ENCODE data around the gene CCBE1.
"Not testable (repeated sequence)": the region's sequence is repeated elsewhere in the genome, so short reads cannot be mapped to it uniquely, and the experiment has no call there.

The CCBE1 gene

DNA sequence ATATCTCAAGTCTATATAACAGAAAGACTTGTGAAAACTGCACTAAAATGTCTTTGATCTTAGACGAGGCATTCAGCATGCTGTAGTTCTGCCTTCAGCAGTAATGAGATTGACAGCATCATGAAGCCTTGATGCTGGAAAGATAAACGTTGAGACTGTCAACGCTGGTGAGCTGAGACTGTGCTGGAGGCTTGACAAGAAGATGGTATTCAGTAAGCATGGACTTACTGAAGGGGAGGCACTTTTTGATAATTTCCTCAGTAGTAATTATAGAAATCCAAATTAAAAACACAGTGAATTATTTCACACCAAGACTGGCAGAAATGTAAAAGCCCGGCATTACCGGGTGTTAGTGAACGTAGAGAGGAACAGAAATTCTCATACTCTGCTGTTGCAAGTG lies 162.2 kb downstream of the CCBE1 start:
- DNase-seq (ENCODE audit: low read depth): no peak

DNA sequence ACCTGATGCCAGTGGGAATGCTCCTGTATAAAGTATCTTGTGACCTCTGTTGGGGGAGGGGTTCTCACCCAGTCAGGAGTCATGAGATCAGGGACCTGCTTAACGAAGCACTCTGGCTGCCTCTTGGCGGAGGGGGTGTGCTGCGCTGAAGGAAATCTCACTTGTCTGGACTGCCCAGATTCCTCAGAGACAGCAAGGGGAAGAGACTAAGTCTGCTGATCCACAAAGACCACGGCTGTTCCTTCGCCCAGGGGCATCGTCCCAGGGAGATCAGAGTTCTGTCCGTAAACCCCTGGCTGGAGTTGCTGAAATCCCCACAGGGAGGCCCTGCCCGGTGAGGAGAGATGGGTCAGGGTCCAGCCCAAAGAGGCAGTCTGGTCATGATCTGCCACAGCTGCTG lies 168.4 kb downstream of the CCBE1 start:
- no peak for DNase-seq (ENCODE audit: low read depth)

DNA sequence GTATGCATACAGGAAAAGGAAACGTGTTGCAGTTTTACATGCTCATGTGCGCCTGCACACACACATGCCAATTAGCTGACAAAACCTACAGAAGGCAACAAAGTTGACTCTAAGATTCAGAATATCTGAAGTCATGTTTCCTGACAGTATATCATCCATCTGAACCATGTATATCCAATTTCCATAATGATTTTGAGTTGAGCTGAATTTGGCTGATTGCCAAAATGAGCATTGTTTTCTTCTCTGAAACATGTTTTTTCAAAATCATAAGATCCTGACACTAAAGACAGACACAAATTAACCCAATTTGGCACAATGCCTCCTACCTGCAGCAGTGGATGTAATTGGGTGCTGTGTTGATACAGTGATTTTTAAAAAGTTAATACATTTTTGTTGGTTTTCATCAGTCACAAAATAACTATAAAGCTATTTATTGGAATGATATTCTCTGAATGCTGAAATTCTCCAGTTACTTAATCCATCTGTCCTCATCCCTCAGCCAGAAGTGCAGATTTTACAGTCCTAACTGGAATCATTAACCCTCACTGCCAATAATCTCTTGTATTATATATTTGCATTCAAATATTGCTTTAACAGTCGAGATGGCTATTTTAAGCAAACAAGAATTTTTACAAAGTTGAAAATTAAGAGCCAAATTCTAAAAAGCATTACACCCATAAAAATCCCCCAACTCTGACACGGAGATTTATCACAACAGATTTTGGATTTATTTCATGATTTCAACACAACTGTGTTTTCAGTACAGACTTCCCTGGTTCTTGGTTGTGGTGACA lies 176.5 kb downstream of the CCBE1 start:
- DNase-seq (ENCODE audit: low read depth): no peak

DNA sequence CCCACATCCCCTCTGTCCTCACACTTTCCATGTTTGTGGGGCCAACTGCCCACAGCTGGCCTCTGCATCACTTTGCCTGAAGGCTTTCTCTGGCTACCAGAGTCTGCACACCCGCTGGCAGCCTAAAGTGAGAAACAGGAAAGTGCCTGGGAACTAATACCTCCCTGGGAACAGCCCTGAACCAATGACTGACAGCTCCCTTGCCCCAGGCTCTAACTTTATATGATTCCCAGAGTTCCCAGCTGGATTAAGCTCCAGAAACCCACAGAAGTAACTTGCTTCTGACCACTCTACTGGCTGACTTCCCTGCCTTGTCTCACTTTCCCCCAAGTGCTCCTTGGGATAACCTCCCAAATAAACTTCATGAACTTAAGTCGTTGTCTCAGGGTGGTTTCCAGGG lies 178.5 kb downstream of the CCBE1 start:
- no peak for DNase-seq (ENCODE audit: low read depth)

DNA sequence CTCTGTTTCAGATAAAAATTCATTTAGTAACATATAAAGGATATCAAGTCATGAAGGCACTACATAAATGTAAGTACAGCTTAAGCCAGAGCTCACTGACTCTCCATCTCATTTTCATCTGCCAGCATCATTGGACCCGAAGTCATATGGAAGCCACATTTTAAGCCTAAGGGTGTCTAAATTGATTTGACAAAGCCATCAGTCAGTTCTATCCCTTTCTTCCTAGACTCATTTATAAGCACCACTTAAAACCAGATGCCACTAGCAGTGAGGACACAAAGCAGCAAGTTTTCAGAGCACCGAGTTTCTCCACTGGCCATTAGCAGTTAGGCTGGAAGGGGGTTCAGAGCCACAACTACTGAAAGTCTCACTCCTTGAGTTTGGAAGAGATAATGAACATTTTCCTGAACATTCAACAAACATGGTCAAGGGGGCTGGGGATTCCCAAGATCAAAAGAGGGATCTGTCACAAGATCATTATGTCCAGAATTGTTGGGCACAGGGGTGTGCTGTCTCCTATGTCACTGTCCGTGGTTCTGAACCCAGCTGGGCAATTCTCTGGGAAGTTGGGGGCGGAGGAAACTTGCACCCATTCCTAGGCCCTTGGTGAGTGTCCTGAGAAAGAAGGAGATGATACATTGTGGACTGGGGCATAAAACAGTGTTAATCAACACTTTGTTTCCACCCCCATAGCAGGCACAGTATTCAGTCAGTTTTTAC lies 179.6 kb downstream of the CCBE1 start:
- DNase-seq (ENCODE audit: low read depth): no peak

DNA sequence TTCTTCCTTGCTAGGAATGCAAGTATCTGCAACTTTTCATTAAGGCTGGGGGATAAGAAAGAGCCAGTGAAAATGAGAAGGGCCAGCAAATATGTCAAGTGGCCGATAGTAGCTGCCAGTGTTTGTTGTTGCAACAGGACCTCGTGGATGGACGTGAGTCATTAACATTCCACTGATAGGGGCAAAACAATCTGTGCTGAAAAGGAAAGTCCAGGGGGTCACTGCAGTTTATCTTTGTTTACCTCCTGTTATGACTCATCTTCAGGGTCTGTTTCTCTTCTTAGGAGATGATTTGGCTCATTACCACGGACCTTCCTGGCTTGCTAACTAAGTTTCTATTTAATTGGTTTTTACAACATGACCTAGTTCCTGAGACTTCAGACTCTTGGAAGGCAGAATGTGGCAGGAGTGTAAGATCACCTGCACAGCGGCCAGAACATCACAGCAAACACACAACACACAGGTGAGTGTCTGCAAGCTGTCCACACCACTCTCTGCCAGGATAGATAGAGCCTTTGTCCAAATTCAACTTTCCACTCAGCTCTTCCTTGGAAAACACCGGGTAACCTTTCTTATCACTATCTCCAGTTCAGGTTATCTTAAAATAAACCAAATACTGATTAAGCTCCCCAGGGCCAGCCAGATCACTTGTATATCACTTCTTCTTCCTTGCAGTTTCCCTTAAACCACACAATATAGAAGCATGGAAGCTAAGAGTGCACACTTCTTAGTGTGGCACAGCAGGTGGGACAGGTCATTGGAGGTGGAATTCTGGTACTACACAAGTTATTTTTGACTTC lies 180.7 kb downstream of the CCBE1 start:
- DNase-seq (ENCODE audit: low read depth): no peak

DNA sequence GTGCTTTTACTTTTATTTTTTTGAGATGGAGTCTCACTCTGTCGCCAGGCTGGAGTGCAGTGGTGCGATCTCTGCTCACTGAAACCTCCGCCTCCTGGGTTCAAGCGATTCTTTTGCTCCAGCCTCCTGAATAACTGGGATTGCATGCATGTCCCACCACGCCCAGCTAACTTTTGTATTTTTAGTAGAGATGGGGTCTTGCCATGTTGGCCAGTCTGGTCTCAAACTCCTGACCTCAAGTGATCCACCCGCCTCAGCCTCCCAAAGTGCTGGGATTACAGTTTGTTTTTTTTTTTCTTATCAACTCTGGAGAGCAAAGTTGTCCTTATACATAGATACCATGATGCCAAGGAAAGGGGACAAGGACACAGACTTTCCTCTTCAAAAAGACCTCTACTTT lies 181.3 kb downstream of the CCBE1 start:
- DNase-seq (ENCODE audit: low read depth): not testable (repeated sequence)

DNA sequence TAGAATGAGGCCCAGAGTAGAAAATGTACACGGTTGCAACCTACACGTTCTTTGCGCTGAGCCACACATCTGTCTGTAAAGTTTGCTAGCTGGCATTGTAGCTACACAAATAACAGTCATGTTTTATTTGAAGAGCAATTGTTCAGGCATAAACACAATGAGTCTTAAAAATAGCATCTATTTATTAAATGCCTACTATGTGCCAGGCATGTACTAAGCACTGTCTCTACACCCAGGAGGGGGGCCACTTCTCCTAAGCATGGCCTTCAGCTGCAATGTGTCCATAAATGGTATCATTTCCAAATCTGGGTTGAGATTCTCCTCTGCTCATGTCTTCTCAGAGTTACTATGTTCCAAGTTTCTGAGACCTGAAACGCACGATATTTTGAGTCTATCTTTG lies 182.1 kb downstream of the CCBE1 start:
- DNase-seq (ENCODE audit: low read depth): no peak

DNA sequence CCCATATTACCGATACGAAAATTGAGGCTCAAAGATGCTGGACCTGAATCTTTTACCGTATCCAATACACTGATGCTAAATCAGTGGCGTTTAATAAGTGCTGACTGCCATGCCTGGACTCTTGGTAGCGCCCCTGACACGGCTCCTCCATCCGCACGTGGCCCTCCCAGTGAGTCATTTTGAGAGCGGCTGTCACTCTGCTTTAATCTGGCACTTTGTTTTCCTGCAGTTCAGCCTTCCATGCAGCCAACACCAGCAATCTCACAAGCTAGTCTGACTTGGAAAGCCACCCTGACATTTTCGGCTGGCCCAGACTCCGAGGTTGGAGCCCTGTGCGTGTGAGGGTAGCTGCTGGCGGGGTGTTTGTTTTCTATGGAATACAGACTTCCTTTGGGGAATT lies 183.0 kb downstream of the CCBE1 start:
- DNase-seq (ENCODE audit: low read depth): no peak

DNA sequence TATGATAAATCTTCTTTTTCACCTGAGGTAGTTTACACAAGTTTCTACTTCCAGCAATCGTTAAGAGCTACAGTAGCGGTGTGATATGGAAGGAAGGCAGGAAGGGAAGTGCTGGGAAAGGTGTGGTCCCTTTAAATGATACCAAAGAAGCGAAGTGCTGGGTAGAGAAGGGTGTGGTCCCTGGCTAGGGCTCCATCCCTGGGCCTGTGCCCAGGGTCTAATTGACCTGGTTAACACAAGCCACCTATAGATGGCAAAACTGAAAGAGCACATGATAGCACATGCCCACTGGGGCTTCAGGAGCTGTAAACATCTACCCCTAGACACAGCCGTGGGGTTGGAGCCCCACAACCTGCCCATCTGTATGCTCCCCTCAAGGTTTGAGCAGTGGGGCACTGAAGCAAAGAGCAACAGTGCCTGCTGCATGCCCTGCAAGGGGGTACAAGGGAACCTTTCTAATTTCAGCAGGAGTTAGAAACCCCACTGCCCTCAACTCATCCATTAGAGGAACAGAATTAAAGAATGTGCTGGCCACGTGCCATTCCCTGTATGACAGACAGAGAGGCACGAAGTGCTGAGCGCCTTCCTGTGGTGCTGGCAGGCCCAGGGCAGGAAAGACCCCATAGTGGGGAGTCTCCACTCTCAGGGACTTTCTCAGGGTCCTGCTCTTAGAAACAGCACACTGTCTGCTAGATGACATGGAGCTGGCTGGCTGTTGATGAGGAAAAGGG lies 185.0 kb downstream of the CCBE1 start:
- no peak for DNase-seq (ENCODE audit: low read depth)

DNA sequence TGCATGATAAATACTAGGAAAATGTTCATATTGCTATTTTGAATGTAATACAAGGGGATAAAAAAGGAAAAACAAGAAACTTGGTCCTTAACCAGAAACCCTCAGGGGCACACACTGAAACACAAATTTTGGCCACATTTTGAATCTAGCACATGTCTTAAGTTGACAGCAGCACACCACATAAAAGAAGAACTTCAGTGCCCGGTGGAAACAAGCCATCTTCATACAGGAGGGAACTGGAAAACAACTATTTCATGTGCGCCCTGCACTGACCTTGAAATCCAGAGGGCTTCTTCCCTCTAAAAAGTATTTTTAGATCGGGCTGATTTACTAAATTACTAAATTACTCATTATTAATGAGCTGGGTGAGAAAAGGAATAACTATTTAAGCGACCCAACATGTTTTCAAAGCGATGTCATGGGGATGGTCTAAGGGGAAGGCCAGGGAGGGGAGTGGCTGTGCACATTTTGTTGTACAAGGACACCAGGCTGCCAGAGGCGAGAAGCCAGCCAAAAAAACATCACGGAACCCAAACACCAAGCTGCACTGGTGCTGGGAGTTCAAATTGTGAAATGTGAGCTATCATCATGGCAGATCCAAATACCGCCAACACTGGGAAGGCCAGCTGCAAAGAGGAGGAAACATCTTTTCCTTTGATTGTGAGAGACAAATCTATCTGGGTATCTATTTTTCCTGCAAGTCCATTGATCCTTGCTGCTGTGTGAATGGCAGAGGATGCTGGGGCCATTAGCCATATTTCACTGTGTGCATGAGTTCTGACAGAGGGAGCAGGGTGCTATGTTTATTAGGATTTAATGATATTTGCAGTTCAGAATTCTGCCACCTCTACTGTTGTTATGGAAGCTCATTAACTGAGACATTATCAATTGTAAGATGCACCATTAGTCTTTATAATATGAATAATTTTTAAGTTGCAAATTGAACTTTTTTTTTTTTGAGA lies 187.5 kb downstream of the CCBE1 start:
- DNase-seq (ENCODE audit: low read depth): no peak

DNA sequence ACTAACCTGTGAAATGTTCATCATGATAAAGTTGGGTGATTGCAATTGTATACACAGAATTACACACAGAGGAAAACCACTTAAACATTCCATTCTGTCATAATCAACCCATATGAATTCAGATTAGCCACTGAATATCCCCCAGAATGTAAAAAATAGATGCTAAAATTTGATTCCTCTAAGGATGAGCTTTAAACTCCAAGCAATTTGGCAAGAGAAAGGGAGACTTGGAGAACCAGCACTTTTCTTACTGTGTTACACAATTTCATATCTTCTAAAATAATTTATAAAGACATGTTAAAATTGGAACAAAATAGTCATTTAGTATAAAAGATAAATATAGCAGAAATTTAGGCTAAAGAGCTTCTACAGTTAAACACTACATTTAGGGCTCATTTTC lies 191.9 kb downstream of the CCBE1 start:
- no peak for DNase-seq (ENCODE audit: low read depth)

DNA sequence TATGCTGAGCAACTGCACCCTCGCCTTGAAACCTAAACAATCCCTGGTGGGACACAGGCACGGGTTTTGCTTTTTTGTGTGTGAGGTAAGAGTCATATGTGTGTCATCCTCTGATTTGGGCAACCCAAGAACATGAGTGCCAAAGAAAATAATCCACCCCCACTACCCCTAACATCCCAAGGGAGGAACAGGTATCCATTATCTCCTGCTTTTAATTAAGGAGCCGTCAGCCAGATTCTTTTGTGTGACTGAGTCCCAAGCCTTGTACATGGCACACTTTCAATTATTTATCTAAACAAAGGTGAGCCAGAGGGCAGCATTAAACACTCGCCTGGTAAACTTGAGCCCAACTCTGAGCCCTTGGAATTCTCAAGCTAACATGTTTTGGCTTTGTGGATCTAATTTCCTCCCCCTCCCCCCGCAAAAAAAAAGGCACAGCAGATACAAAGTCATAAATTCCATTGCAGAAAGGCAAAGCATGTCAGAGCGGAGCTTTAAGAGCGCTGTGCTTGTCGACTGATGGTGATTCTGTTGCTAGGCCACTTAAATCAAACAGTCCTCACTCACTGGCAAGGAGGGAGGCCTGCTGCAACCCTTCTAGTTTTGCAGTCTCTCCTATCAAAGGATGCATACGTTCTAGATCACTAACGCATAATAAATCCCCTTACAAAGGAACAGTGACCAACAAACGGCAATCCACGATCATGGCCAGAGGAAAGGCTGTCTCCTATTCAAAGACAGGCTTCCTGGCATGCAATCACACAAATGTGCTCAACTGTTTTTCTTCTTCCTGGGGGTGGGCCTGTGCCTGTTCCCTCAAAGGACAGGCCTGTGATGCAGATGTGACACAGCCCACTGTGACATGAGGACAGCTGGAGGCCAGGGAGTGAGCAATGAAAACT lies 194.7 kb downstream of the CCBE1 start:
- DNase-seq (ENCODE audit: low read depth): no peak

DNA sequence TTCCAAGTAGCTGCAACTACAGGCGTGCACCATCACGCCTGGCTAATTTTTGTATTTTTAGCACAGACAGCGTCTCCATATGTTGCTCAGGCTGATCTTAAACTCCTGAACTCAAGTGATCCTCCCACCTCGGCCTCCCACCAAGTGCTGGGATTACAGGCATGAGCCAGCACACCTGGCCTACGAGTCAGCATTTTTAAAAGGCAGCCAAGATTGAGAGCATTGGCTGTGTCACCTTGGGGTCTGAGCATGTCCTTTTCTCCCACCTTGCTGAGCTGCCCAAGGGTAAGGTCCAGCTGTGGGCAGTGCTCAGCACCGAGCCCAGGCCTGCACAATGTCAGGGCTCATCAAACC lies 195.3 kb downstream of the CCBE1 start:
- no peak for DNase-seq (ENCODE audit: low read depth)

DNA sequence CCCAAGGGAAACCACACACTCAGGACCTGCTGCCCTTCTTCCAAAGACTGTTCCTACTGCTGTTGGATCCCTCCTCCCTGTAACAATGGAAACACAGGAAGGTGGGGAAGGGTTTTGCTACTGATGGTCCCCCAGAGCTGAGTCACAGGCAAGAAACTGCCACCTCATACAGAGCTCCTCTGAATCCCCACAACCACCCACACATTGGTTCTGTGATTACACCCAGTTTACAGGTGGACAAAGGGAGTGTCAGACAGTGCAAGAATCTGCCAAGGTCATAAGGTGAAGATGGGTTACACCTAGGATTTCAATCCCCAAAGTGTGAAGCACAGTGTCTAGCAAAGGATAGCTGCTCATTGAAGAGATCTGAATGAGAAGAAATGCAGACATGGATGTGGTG lies 196.5 kb downstream of the CCBE1 start:
- DNase-seq (ENCODE audit: low read depth): no peak

DNA sequence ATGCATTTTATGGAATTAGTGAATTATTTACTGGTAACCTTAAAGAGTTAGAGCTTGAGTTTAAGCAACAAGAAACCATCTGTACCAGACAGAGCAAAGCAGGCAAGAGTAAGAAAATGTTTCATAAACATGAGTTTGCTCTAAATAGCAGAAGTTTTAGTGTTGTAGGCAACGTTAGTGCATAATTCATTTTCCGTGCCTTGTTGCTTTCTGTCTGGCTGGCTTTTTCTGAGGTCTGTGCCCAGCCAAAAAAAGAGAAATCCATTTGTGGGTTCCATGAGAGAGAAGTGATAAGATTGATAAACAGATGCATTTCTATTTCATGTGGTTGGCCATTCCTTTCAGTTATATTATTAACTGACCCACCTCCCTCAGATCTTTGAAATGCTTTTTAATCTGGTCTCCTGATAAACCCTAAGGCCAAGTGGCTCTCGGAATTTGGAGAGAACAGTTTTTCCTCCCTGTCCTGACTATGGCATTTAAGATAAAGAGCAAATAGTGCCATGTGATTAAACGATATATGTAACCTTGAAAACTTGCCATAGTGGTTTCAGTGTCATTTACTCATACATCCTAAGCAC lies 198.6 kb downstream of the CCBE1 start:
- no peak for DNase-seq (ENCODE audit: low read depth)

DNA sequence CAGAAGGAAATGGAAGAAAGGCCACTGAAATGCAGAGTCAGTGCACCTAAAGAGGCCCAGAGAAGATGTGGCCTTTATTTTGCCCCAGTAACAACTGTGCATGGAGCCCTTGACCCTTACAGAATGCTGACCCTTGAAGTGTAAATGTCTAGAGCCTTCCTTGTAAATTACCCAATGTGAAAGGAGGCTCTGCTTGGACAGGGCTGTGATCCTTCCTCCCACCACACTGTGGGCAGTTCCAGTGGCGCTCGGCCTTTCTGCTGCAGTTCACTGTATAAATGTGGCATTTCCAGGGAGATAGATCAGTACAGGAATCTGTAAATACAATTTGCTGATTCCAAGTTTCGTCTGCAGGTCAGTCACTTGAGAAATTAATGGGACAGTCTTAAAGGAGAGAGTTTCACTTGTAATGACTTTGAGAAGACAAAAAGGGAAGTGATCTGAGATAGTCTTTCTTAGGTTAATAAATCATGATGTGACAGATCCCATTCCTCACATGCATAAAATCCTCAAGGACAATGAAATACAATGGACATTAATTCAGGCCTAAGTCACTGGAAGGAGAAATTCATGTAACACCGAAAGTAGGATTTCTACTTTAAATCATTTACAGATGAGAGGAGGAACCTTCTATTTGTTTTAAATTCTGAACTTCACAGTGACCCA lies 204.3 kb downstream of the CCBE1 start:
- DNase-seq (ENCODE audit: low read depth): no peak

DNA sequence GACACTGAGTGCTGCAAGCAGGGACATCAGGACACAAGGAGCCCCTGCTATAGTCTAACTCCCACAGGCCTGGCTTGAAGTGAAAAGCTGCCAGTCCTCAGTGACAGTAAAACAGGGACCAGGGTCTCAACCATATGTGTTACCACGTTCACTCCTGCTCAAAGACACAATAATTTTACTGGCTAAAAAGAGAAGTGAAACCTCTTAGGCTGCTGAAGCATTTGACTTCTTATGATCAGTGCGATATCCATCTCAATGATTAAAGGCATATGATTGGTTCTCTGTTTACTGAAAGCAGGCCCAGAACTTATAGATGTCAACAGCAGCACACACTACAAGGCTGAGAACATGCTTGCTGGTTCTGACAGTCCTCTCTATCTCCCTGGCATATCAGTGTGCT lies 208.3 kb downstream of the CCBE1 start:
- no peak for DNase-seq (ENCODE audit: low read depth)

DNA sequence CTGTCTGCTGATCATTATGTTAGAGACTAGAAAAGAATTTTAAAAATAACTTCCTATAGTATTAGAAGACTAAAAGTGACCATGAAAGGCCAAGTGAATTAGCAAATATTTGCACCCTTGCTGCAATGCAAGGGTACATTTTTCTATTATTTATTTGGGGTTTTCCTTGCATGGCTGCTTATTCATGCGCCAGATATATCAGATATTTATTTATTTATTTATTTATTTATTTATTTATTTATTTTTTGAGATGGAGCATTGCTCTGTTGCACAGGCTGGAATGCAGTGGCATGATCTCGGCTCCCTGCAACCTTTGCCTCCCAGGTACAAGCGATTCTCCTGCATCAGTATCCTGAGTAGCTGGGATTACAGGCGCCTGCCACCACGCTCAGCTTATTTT lies 211.8 kb downstream of the CCBE1 start:
- DNase-seq (ENCODE audit: low read depth): no peak

Measured in CMK (cell line).